Small intestine (tissue), 7 donors: ENCODE measurements around the gene ENO1. TPM values are rescaled to one million over a fixed set of nuclear protein-coding genes. Genes with fewer than 3 reads are reported as not detected.
A peak's percentile ranks its signal among the peaks of the same experiment; 100 is the strongest.
"Not testable (repeated sequence)": the region's sequence is repeated elsewhere in the genome, so short reads cannot be mapped to it uniquely, and the experiment has no call there.

Experiments
- DNase-seq, 2 donors: peaks; one replicate each; pipeline versions ENCODE4 v3.0.0 to v3.0.0-alpha.2; 2013
- FAIRE-seq: peaks from 2 replicates; lab custom pipeline; 2012; peaks lifted over from hg19 to GRCh38; lab: Jason Lieb, UNC
- H3K27ac ChIP-seq, 3 donors: one replicate each; pipeline ENCODE4 v1.5.1; 2013; ENCODE audit warnings: low read length in 2 of 3, mild to moderate bottlenecking in 2 of 3, control low read depth in 1 of 3, inconsistent platforms in 1 of 3, low read depth in 1 of 3, moderate library complexity in 1 of 3
- H3K27me3 ChIP-seq, 3 donors: one replicate each; pipeline ENCODE4 v1.6.1; 2013; ENCODE audit warnings: low read length in 3 of 3, inconsistent platforms in 1 of 3; ENCODE audit not compliant: control insufficient read depth in 3 of 3, insufficient read depth in 3 of 3
- H3K36me3 ChIP-seq, 3 donors: one replicate each; pipeline ENCODE4 v1.6.1; 2013; ENCODE audit warnings: low read length in 3 of 3, inconsistent platforms in 1 of 3, low read depth in 1 of 3, mild to moderate bottlenecking in 1 of 3, moderate library complexity in 1 of 3; ENCODE audit not compliant: control insufficient read depth in 3 of 3, insufficient read depth in 2 of 3
- H3K4me1 ChIP-seq, 3 donors: one replicate each; pipeline ENCODE4 v1.6.1; 2013; ENCODE audit warnings: low read length in 2 of 3, inconsistent platforms in 1 of 3, low read depth in 1 of 3, mild to moderate bottlenecking in 1 of 3, moderate library complexity in 1 of 3; ENCODE audit not compliant: control insufficient read depth in 3 of 3, insufficient read depth in 2 of 3
- H3K4me3 ChIP-seq, 3 donors: one replicate each; pipeline ENCODE4 v1.5.1; 2013; ENCODE audit warnings: low read length in 3 of 3, control low read depth in 1 of 3, inconsistent platforms in 1 of 3, low read depth in 1 of 3, mild to moderate bottlenecking in 1 of 3, moderate library complexity in 1 of 3
- H3K9me3 ChIP-seq, 2 donors: one replicate each; pipeline ENCODE4 v1.6.1; 2013; ENCODE audit warnings: low read depth in 1 of 2, low read length in 1 of 2; ENCODE audit not compliant: control insufficient read depth in 2 of 2, insufficient read depth in 1 of 2
- WGBS, 3 donors: extraction: QIAGEN DNeasy Blood & Tissue Kit; methylation state at CpG; one replicate each; pipeline ENCODE4 v1.1.7; 2013; 5-methylcytosine and 5-hydroxymethylcytosine counted together
- polyA plus RNA-seq, 4 donors: library from polyadenylated mRNA; stranded (reverse) in 3 of 4; unstranded in 1 of 4; fragments of 200-250 nt in 3 of 4; fragments of 120-200 nt in 1 of 4; gene quantifications; one replicate each; pipeline versions ENCODE4 v1.2.1 to v1.2.3, GENCODE V29; 2013
- donor health status: healthy with polysubstance abuse.
- donor health status: control.
- donor health status: control.
- donor health status: Bipolar disorder and iron deficiency.
- donor health status: healthy.

Gene ENO1
- polyA plus RNA-seq, 4 donors = 491 to 829 (median 592) TPM

- WGBS, 3 donors = 92 to 94% (median 93%) methylated on average over 7 of the region's 7 CpGs
- DNase-seq (no peak), FAIRE-seq (no peak)
- peaks cover 0 to 10% (median 0%) of the 10 kb centered on the region in 3 donors for H3K4me1 ChIP-seq
- no peaks in the 10 kb centered on the region for H3K36me3 ChIP-seq
- no peaks in the 10 kb centered on the region for H3K9me3 ChIP-seq
- no peak overlapping the region for H3K4me3 ChIP-seq
- no peak overlapping the region for H3K27ac ChIP-seq
- no peaks in the 10 kb centered on the region for H3K27me3 ChIP-seq
Observed at GRCh38 chr1:8839990-8840389, 38.5 kb downstream of the ENO1 start.

- no peak for DNase-seq
- Histone ChIP-seq H3K9me3 (no peaks in the 10 kb centered on the region), H3K4me3 (no peak overlapping the region), H3K4me1 (no peaks in the 10 kb centered on the region), H3K27ac (no peak overlapping the region), H3K27me3 (no peaks in the 10 kb centered on the region), H3K36me3 (no peaks in the 10 kb centered on the region)
- 75 to 89% (median 83%) methylated on average over 14 of the region's 14 CpGs for WGBS, 3 donors
- FAIRE-seq = no peak
Observed at GRCh38 chr1:8835941-8836643, 42.4 kb downstream of the ENO1 start.

- 67 to 79% (median 78%) methylated on average over 4 of the region's 4 CpGs for WGBS, 3 donors
- H3K4me1 ChIP-seq = no peaks in the 10 kb centered on the region
- no peak for DNase-seq
Observed at GRCh38 chr1:8831340-8831739, 47.1 kb downstream of the ENO1 start.

GRCh38 chr1:8830732-8831131 lies 47.8 kb downstream of the ENO1 start:
- not testable (repeated sequence) for DNase-seq, H3K27me3 ChIP-seq, H3K4me1 ChIP-seq, FAIRE-seq, H3K9me3 ChIP-seq, H3K4me3 ChIP-seq, H3K27ac ChIP-seq, H3K36me3 ChIP-seq
- WGBS, 3 donors = 80 to 88% (median 80%) methylated on average over 10 of the region's 10 CpGs

More at GRCh38 chr1:8831340-8831739, 47.1 kb downstream of the ENO1 start:
- no peak for FAIRE-seq
- Histone ChIP-seq H3K27me3 (no peaks in the 10 kb centered on the region), H3K27ac (no peak overlapping the region), H3K9me3 (no peaks in the 10 kb centered on the region), H3K4me3 (no peak overlapping the region), H3K36me3 (no peaks in the 10 kb centered on the region)

GRCh38 chr1:8825985-8826481 lies 52.5 kb downstream of the ENO1 start:
- no peak for FAIRE-seq
- Histone ChIP-seq H3K4me3 (no peak overlapping the region), H3K36me3 (no peaks in the 10 kb centered on the region), H3K27me3 (no peaks in the 10 kb centered on the region), H3K4me1 (peaks cover 0 to 12% (median 0%) of the 10 kb centered on the region in 3 donors), H3K27ac (no peak overlapping the region), H3K9me3 (no peaks in the 10 kb centered on the region)
- WGBS, 3 donors = 83 to 95% (median 94%) methylated on average over 10 of the region's 10 CpGs
- no peak for DNase-seq

- Histone ChIP-seq H3K27ac (peak overlapping the region in 1 of 3 donors; percentile 54), H3K4me3 (no peak overlapping the region), H3K4me1 (peaks cover 0 to 16% (median 0%) of the 10 kb centered on the region in 3 donors), H3K36me3 (no peaks in the 10 kb centered on the region), H3K9me3 (no peaks in the 10 kb centered on the region), H3K27me3 (no peaks in the 10 kb centered on the region)
- 61 to 74% (median 65%) methylated on average over 6 of the region's 6 CpGs for WGBS, 3 donors
- DNase-seq (no peak), FAIRE-seq (no peak)
Observed at GRCh38 chr1:8823295-8823664, 55.2 kb downstream of the ENO1 start.

GRCh38 chr1:8822373-8823294 lies 55.9 kb downstream of the ENO1 start:
- peak; percentile 82 to 86 for DNase-seq
- Histone ChIP-seq H3K9me3 (no peaks in the 10 kb centered on the region), H3K4me3 (no peak overlapping the region), H3K36me3 (no peaks in the 10 kb centered on the region), H3K27ac (peak overlapping the region in 2 of 3 donors; percentile 54 to 74), H3K4me1 (peaks cover 0 to 18% (median 0%) of the 10 kb centered on the region in 3 donors), H3K27me3 (no peaks in the 10 kb centered on the region)
- 49 to 54% (median 53%) methylated on average over 10 of the region's 10 CpGs for WGBS, 3 donors
- FAIRE-seq = no peak

- 53 to 77% (median 68%) methylated on average over 2 of the region's 2 CpGs for WGBS, 3 donors
- H3K9me3 ChIP-seq = no peaks in the 10 kb centered on the region
- H3K4me3 ChIP-seq = no peak overlapping the region
- FAIRE-seq (no peak), DNase-seq (no peak)
- no peak overlapping the region for H3K27ac ChIP-seq
- no peaks in the 10 kb centered on the region for H3K36me3 ChIP-seq
- H3K4me1 ChIP-seq = peaks cover 0 to 19% (median 0%) of the 10 kb centered on the region in 3 donors
- no peaks in the 10 kb centered on the region for H3K27me3 ChIP-seq
Observed at GRCh38 chr1:8821084-8821483, 57.4 kb downstream of the ENO1 start.
